Esophagus squamous epithelium (tissue), 5 donors: Measurements from ENCODE around the gene TMEM158. TPM values are rescaled to one million over a fixed set of nuclear protein-coding genes. Genes with fewer than 3 reads are reported as not detected.
A peak's percentile ranks its signal among the peaks of the same experiment; 100 is the strongest.

Source experiments
- DNase-seq: peaks from one replicate; lab custom pipeline; 2025; lab: John Stamatoyannopoulos, UW
- H3K27ac ChIP-seq, 4 donors: fragments of 200-600 bp; sonication (generic); one replicate each; pipeline ENCODE4 v1.5.1; 2016 to 2019; ENCODE audit warnings: mild to moderate bottlenecking in 1 of 4
- H3K27me3 ChIP-seq, 4 donors: fragments of 200-600 bp; sonication (generic); 1 replicate in 3 of 4; 2 replicates in 1 of 4; pipeline versions ENCODE4 v1.5.1 to v1.6.0; 2017 to 2021; ENCODE audit warnings: antibody characterized with exemption in 1 of 4
- H3K36me3 ChIP-seq, 3 donors: fragments of 200-600 bp; sonication (generic); one replicate each; pipeline ENCODE4 v1.5.1; 2016 to 2019
- H3K4me1 ChIP-seq, 3 donors: fragments of 200-600 bp; sonication (generic); one replicate each; pipeline ENCODE4 v1.5.1; 2017 to 2019
- H3K4me3 ChIP-seq, 4 donors: fragments of 200-600 bp; sonication (generic); 1 replicate in 3 of 4; 2 replicates in 1 of 4; pipeline ENCODE4 v1.5.1; 2016 to 2019; ENCODE audit warnings: mild to moderate bottlenecking in 2 of 4, moderate library complexity in 1 of 4
- H3K9me3 ChIP-seq, 3 donors: fragments of 200-600 bp; sonication (generic); one replicate each; pipeline ENCODE4 v1.5.1; 2016 to 2019
- CTCF ChIP-seq, 6 experiments: fragments of 450-650 bp in 4 of 6; fragments of 200-600 bp in 2 of 6; sonication (generic) in 2 of 6; IDR thresholded peaks; one replicate each; pipeline ENCODE4 v1.5.1; 2016 to 2019; ENCODE audit warnings: antibody characterized with exemption in 6 of 6, mild to moderate bottlenecking in 4 of 6, moderate library complexity in 4 of 6
- POLR2A ChIP-seq, 4 donors: fragments of 450-650 bp; IDR thresholded peaks; one replicate each; pipeline ENCODE4 v1.6.1; 2017; ENCODE audit warnings: antibody characterized with exemption in 4 of 4, mild to moderate bottlenecking in 4 of 4, moderate library complexity in 3 of 4
- WGBS, 2 donors: methylation state at CpG; one replicate each; pipeline ENCODE4 v1.1.5; 2018; 5-methylcytosine and 5-hydroxymethylcytosine counted together
- intact Hi-C: fragments of 100-400 bp; cut with DNase I; formaldehyde crosslinking; loops from one replicate; pipeline ENCODE4 v1.15.0; 2022
- total RNA-seq, 4 donors: library from RNA; depleted of rRNA; stranded (reverse); fragments of >200 nt; gene quantifications; one replicate each; pipeline ENCODE4 v1.1.0, GENCODE V29; 2016
- donor health status: DM: yes; HTN: yes; CAD: no.

TMEM158 gene
- total RNA-seq, 4 donors from 2014 or later = 1.8 to 14.7 (median 4.4) TPM

GRCh38 chr3:45183872-45184262, 42.2 kb downstream of the TMEM158 start:
- intact Hi-C loops = no loop called here
- H3K27ac ChIP-seq = peak overlapping the region; percentile 75 to 91 (median 85)

GRCh38 chr3:45182915-45183871, 42.9 kb downstream of the TMEM158 start:
- WGBS, 2 donors = 13 to 26% methylated on average over 6 to 7 of the region's 7 CpGs
- Histone ChIP-seq H3K27ac (peak overlapping the region; percentile 82 to 91 (median 86)), H3K4me3 (no peak overlapping the region), H3K9me3 (no peaks in the 10 kb centered on the region), H3K36me3 (no peaks in the 10 kb centered on the region), H3K4me1 (peaks cover 21 to 65% (median 43%) of the 10 kb centered on the region in 3 donors), H3K27me3 (no peaks in the 10 kb centered on the region)
- DNase-seq = no peak
- intact Hi-C loops = no loop called here
- TF ChIP-seq CTCF (IDR thresholded peaks at IDR 0.05) = no peak
- peak in 1 of 4 donors; percentile 22 for TF ChIP-seq POLR2A (IDR thresholded peaks at IDR 0.05)

More at GRCh38 chr3:45183872-45184262, 42.2 kb downstream of the TMEM158 start:
- no peak for DNase-seq
- no peaks in the 10 kb centered on the region for H3K9me3 ChIP-seq
- no peaks in the 10 kb centered on the region for H3K27me3 ChIP-seq
- H3K4me1 ChIP-seq = peaks cover 17 to 58% (median 39%) of the 10 kb centered on the region in 3 donors
- TF ChIP-seq CTCF (IDR thresholded peaks at IDR 0.05) = no peak
- no peak for TF ChIP-seq POLR2A (IDR thresholded peaks at IDR 0.05)
- no peaks in the 10 kb centered on the region for H3K36me3 ChIP-seq
- 63 to 100% methylated on average over 1 to 4 of the region's 7 CpGs for WGBS, 2 donors
- no peak overlapping the region for H3K4me3 ChIP-seq

- no peak for DNase-seq
- Histone ChIP-seq H3K4me3 (no peak overlapping the region), H3K27ac (peak overlapping the region; percentile 56 to 91 (median 85)), H3K27me3 (no peaks in the 10 kb centered on the region), H3K9me3 (no peaks in the 10 kb centered on the region), H3K4me1 (peaks cover 25 to 79% (median 40%) of the 10 kb centered on the region in 3 donors), H3K36me3 (no peaks in the 10 kb centered on the region)
- intact Hi-C loops = no loop called here
- no peak for TF ChIP-seq POLR2A (IDR thresholded peaks at IDR 0.05)
- no peak for TF ChIP-seq CTCF (IDR thresholded peaks at IDR 0.05)
- 0 to 44% methylated on average over 1 to 5 of the region's 5 CpGs for WGBS, 2 donors
These were observed 44.6 kb downstream of the TMEM158 start for GRCh38 chr3:45181496-45181895.

- WGBS, 2 donors = 65 to 73% methylated on average over 3 to 6 of the region's 7 CpGs
- H3K27me3 ChIP-seq = no peaks in the 10 kb centered on the region
- no peaks in the 10 kb centered on the region for H3K36me3 ChIP-seq
- no peak overlapping the region for H3K4me3 ChIP-seq
- H3K4me1 ChIP-seq = peaks cover 25 to 80% (median 40%) of the 10 kb centered on the region in 3 donors
- TF ChIP-seq POLR2A (IDR thresholded peaks at IDR 0.05) (no peak), CTCF (IDR thresholded peaks at IDR 0.05) (no peak)
- peak overlapping the region; percentile 56 to 91 (median 85) for H3K27ac ChIP-seq
- H3K9me3 ChIP-seq = no peaks in the 10 kb centered on the region
- intact Hi-C loops = no loop called here
- no peak for DNase-seq
These were observed 45.2 kb downstream of the TMEM158 start for GRCh38 chr3:45180899-45181298.

GRCh38 chr3:45180051-45180450, 46.0 kb downstream of the TMEM158 start:
- 68 to 74% methylated on average over 3 to 6 of the region's 6 CpGs for WGBS, 2 donors
- DNase-seq = no peak
- Histone ChIP-seq H3K36me3 (no peaks in the 10 kb centered on the region), H3K4me1 (peaks cover 25 to 80% (median 40%) of the 10 kb centered on the region in 3 donors), H3K27ac (peak overlapping the region in 1 of 4 donors; percentile 91), H3K9me3 (no peaks in the 10 kb centered on the region), H3K27me3 (no peaks in the 10 kb centered on the region), H3K4me3 (no peak overlapping the region)
- TF ChIP-seq CTCF (IDR thresholded peaks at IDR 0.05) (no peak), POLR2A (IDR thresholded peaks at IDR 0.05) (no peak)
- intact Hi-C loops = no loop called here
